NCI-H1930 (cell line): Measurements from ENCODE around the gene ENOX1.
"Not testable (repeated sequence)": the region's sequence is repeated elsewhere in the genome, so short reads cannot be mapped to it uniquely, and the experiment has no call there.

ENCODE experiments used
- DNase-seq, 2 experiments: peaks; one replicate each; lab custom pipeline; 2025; lab: John Stamatoyannopoulos, UW

The ENOX1 gene

GRCh38 chr13:43205416-43205815, 581.4 kb downstream of the ENOX1 start:
- DNase-seq: no peak

GRCh38 chr13:43204591-43204990, 582.2 kb downstream of the ENOX1 start:
- DNase-seq: no peak

DNA sequence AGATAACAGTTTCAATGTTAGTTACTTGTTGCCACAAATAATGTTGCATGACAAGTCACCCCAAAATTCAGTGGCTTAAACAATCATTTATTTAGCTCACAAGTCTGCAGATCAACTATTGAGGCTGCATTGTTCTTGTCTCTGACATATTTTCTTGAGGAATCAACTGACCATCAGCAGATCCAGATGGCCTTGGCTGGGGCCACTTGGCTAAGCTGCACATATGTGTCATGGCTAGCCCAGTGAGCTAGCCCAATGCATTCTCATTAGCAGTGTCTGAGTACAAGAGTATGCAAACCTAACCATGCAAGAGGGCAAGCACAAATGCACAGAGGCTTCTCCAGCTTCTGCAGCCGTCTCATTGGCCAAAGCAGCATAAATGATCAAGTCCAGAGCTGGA, 583.0 kb downstream of the ENOX1 start:
- DNase-seq: no peak

GRCh38 chr13:43200736-43201135, 586.0 kb downstream of the ENOX1 start:
- DNase-seq: no peak

DNA sequence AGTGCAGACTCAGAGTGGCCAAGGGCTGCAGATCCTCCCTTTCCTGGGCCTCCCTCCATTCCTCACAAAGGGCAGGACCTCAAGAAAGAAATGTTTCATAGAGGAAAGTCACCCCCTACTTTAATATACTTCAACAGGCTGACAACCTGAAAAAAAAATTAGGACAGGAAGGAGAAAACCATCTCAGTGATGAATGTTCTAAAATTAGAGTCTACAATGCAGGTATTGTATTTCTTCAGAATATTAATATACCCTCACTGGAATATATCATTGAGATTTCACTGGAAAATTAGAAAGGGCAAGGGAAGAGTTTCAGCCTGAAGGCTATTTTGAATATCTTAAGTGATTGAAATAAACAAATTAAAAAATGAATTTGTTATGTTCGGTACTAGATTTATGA, 586.5 kb downstream of the ENOX1 start:
- no peak for DNase-seq

GRCh38 chr13:43196750-43197370, 589.9 kb downstream of the ENOX1 start:
- DNase-seq: no peak

- no peak for DNase-seq
These were observed 590.6 kb downstream of the ENOX1 start for GRCh38 chr13:43196086-43196621.

DNA sequence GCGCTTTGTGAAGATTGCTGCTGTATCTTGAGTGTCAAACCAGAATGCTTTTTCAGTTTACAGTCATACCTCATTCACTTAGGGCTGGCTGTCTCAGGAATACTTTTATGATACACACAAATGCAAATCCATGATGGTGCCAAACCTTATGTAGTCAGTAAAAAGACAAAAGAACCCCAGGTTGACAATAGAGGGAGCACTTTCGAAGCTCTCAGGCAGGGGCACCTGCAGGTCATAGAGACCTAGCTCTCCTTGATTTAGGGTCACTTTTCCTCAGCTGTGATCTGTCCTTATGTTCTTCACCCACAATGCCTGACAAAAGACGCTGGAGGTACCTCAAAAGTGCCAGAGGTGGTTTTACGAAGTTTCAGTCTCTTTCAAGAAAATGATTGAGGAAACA, 591.2 kb downstream of the ENOX1 start:
- no peak for DNase-seq

GRCh38 chr13:43195112-43195511, 591.7 kb downstream of the ENOX1 start:
- DNase-seq: no peak

DNA sequence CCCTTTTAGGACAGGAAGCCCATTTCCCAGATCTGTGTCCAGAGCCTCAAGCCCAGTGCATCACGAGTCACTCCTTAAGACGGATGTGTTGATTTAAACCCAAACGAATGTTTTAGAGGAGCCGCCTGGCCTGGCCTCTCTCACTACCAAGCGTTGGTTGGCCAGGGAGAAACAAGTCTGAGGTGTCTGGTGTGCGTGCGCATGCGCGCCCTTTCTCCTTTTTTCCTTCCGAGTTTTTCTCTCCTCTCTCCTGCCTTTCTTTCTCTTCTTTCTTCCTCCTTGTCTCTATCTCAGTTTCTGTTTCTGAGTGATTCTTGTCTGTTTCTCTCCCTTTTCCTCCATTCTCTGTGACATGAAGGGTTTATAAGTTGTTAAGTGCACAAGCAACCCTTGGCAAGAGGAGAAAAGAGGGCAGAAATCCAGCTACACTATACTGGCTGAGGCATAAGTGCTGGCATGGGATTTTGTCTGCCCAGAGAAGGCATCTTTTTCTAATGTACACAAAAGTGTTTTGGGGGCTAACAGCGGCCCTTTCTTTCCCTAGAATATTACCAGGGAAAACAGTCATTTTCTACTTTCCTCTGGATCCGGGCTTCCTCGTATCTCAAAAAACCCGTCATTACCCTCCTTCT, 592.9 kb downstream of the ENOX1 start:
- DNase-seq: no peak

- DNase-seq: no peak
These were observed 595.2 kb downstream of the ENOX1 start for GRCh38 chr13:43191546-43191945.

- DNase-seq: no peak
These were observed 601.5 kb downstream of the ENOX1 start for GRCh38 chr13:43185226-43185625.

- DNase-seq: no peak
These were observed 605.9 kb downstream of the ENOX1 start for GRCh38 chr13:43180837-43181236.

- no peak for DNase-seq
These were observed 606.6 kb downstream of the ENOX1 start for GRCh38 chr13:43180036-43180660.

DNA sequence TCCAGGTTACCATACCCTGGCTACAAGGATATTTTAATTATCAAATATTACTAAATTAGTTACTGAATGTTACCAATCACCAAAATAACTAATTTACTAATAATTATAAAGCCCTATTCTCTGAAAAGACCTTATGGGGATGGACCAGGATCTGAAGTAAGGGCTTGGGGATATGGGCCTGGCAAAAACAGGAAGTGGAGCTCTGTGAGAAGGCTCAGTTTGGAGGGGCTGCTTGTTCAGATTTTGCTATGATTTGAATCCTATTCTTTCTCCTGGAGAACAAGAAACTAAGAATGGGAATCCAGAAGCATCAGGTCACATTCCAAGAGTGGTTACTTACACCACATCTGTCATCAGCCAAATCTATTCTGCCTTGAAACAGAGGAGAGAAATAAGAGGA, 615.3 kb downstream of the ENOX1 start:
- no peak for DNase-seq

- no peak for DNase-seq
These were observed 616.3 kb downstream of the ENOX1 start for GRCh38 chr13:43170506-43170905.

DNA sequence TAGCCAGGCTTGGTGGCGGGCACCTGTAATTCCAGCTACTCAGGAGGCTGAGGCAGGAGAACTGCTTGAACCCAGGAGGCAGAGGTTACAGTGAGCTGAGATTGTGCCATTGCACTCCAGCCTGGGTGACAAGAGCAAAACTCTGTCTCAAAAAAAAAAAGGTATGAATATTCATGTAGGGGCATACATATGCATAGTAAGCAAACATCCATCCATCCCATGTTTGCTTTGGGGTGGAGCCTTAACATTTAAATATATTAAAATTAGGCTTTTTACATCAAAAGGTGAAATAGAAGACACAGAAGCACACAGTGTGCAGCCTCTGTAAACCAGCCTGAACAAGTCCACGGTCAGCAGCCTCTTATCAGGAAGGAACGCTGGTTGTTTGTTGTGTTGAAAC, 618.3 kb downstream of the ENOX1 start:
- not testable (repeated sequence) for DNase-seq

DNA sequence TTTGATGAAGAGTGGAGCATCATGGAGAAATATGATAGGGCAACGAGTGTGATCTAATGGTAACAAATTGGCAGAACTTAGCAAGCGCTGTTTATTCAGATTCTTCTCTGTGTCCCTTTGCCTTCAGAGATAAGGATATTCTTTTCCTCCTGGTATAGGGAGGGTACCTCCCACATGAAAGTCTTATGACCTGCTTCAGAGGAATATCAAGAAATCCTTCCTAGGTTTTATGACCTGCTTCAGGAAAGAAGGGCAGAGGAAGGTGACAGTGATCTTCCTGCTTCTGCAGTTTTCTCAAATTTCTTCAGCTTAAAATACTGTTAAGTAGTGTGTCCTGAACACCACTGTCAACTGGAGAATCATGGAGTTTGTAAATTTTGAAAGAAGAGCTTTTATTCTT, 619.0 kb downstream of the ENOX1 start:
- DNase-seq: no peak

- no peak for DNase-seq
These were observed 619.9 kb downstream of the ENOX1 start for GRCh38 chr13:43166644-43167457.
